ENCODE results near the gene FBXO7.

GRCh38 chr22:32469799-32470212, 4.8 kb upstream of the FBXO7 start:
- TF ChIP-seq POLR2AphosphoS5 (IDR thresholded peaks at IDR 0.05; ENCODE audit: low read depth, low read length): no peak
- TF ChIP-seq POLR2A (IDR thresholded peaks at IDR 0.05; ENCODE audit: low read depth, low read length): no peak
